CD4-positive, alpha-beta T cell treated with Interleukin-1 beta for 1 hour (primary cell): ENCODE data around the gene TGM3.
A peak's percentile ranks its signal among the peaks of the same experiment; 100 is the strongest.

Source experiments
- DNase-seq, 2 donors: peaks; one replicate each; pipeline ENCODE4 v3.0.0-alpha.2; 2020 to 2022

TGM3 gene

GRCh38 chr20:2311329-2311728 is 15.5 kb downstream of the TGM3 start:
- DNase-seq: no peak

GRCh38 chr20:2312876-2313275 is 17.1 kb downstream of the TGM3 start:
- no peak for DNase-seq

GRCh38 chr20:2313316-2313715 is 17.5 kb downstream of the TGM3 start:
- DNase-seq: no peak

- DNase-seq: peak in 1 of 2 donors; percentile 50
Observed at GRCh38 chr20:2314759-2315439, 19.1 kb downstream of the TGM3 start.

- no peak for DNase-seq
Observed at GRCh38 chr20:2315440-2315778, 19.6 kb downstream of the TGM3 start.

- no peak for DNase-seq
Observed at GRCh38 chr20:2316847-2317495, 21.2 kb downstream of the TGM3 start.

- DNase-seq: no peak
Observed at GRCh38 chr20:2320813-2321658, 25.2 kb downstream of the TGM3 start.

GRCh38 chr20:2323051-2323450 is 27.2 kb downstream of the TGM3 start:
- no peak for DNase-seq

- DNase-seq: no peak
Observed at GRCh38 chr20:2326046-2326445, 30.2 kb downstream of the TGM3 start.

GRCh38 chr20:2327620-2328555 is 32.1 kb downstream of the TGM3 start:
- no peak for DNase-seq

- DNase-seq: no peak
Observed at GRCh38 chr20:2329286-2329685, 33.5 kb downstream of the TGM3 start.

- no peak for DNase-seq
Observed at GRCh38 chr20:2330090-2330695, 34.4 kb downstream of the TGM3 start.

- no peak for DNase-seq
Observed at GRCh38 chr20:2331106-2331505, 35.3 kb downstream of the TGM3 start.

- DNase-seq: no peak
Observed at GRCh38 chr20:2331901-2332565, 36.2 kb downstream of the TGM3 start.

GRCh38 chr20:2332711-2333110 is 36.9 kb downstream of the TGM3 start:
- no peak for DNase-seq

GRCh38 chr20:2333821-2334220 is 38.0 kb downstream of the TGM3 start:
- no peak for DNase-seq

GRCh38 chr20:2335096-2335870 is 39.5 kb downstream of the TGM3 start:
- DNase-seq: no peak

GRCh38 chr20:2336471-2336870 is 40.7 kb downstream of the TGM3 start:
- DNase-seq: no peak

GRCh38 chr20:2337142-2337541 is 41.3 kb downstream of the TGM3 start:
- no peak for DNase-seq

GRCh38 chr20:2338411-2339066 is 42.7 kb downstream of the TGM3 start:
- DNase-seq: no peak
